Small intestine (tissue), 7 donors: Measurements from ENCODE around the gene PLEKHO1. TPM values are rescaled to one million over a fixed set of nuclear protein-coding genes. Genes with fewer than 3 reads are reported as not detected.
"Not testable (repeated sequence)": the region's sequence is repeated elsewhere in the genome, so short reads cannot be mapped to it uniquely, and the experiment has no call there.

Source experiments
- DNase-seq, 2 donors: peaks; one replicate each; pipeline versions ENCODE4 v3.0.0 to v3.0.0-alpha.2; 2013
- FAIRE-seq: peaks from 2 replicates; lab custom pipeline; 2012; peaks lifted over from hg19 to GRCh38; lab: Jason Lieb, UNC
- H3K27ac ChIP-seq, 3 donors: one replicate each; pipeline ENCODE4 v1.5.1; 2013; ENCODE audit warnings: low read length in 2 of 3, mild to moderate bottlenecking in 2 of 3, control low read depth in 1 of 3, inconsistent platforms in 1 of 3, low read depth in 1 of 3, moderate library complexity in 1 of 3
- H3K27me3 ChIP-seq, 3 donors: one replicate each; pipeline ENCODE4 v1.6.1; 2013; ENCODE audit warnings: low read length in 3 of 3, inconsistent platforms in 1 of 3; ENCODE audit not compliant: control insufficient read depth in 3 of 3, insufficient read depth in 3 of 3
- H3K36me3 ChIP-seq, 3 donors: one replicate each; pipeline ENCODE4 v1.6.1; 2013; ENCODE audit warnings: low read length in 3 of 3, inconsistent platforms in 1 of 3, low read depth in 1 of 3, mild to moderate bottlenecking in 1 of 3, moderate library complexity in 1 of 3; ENCODE audit not compliant: control insufficient read depth in 3 of 3, insufficient read depth in 2 of 3
- H3K4me1 ChIP-seq, 3 donors: one replicate each; pipeline ENCODE4 v1.6.1; 2013; ENCODE audit warnings: low read length in 2 of 3, inconsistent platforms in 1 of 3, low read depth in 1 of 3, mild to moderate bottlenecking in 1 of 3, moderate library complexity in 1 of 3; ENCODE audit not compliant: control insufficient read depth in 3 of 3, insufficient read depth in 2 of 3
- H3K4me3 ChIP-seq, 3 donors: one replicate each; pipeline ENCODE4 v1.5.1; 2013; ENCODE audit warnings: low read length in 3 of 3, control low read depth in 1 of 3, inconsistent platforms in 1 of 3, low read depth in 1 of 3, mild to moderate bottlenecking in 1 of 3, moderate library complexity in 1 of 3
- H3K9me3 ChIP-seq, 2 donors: one replicate each; pipeline ENCODE4 v1.6.1; 2013; ENCODE audit warnings: low read depth in 1 of 2, low read length in 1 of 2; ENCODE audit not compliant: control insufficient read depth in 2 of 2, insufficient read depth in 1 of 2
- WGBS, 3 donors: extraction: QIAGEN DNeasy Blood & Tissue Kit; methylation state at CpG; one replicate each; pipeline ENCODE4 v1.1.7; 2013; 5-methylcytosine and 5-hydroxymethylcytosine counted together
- polyA plus RNA-seq, 4 donors: library from polyadenylated mRNA; stranded (reverse) in 3 of 4; unstranded in 1 of 4; fragments of 200-250 nt in 3 of 4; fragments of 120-200 nt in 1 of 4; gene quantifications; one replicate each; pipeline versions ENCODE4 v1.2.1 to v1.2.3, GENCODE V29; 2013
- donor health status: healthy with polysubstance abuse.
- donor health status: control.
- donor health status: control.
- donor health status: Bipolar disorder and iron deficiency.
- donor health status: healthy.

Gene PLEKHO1
- polyA plus RNA-seq, 4 donors, result 8.1 to 38.4 (median 22.0) TPM

DNA sequence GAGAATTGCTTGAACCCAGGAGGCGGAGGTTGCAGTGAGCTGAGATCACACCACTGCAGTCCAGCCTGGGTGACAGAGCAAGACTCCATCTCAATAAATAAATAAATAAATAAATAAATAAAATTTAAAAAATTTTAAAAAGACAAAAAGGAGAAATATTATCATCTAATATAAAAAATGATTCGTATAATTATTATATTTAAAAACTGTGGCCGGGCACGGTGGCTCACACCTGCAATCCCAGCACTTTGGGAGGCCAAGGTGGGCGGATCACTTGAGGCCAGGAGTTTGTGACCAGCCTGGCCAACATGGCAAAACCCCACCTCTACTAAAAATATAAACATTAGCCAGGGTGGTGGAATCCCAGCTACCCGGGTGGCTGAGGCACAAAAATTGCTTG is 58.7 kb downstream of the PLEKHO1 start:
- H3K27ac ChIP-seq, H3K4me1 ChIP-seq, H3K4me3 ChIP-seq, H3K9me3 ChIP-seq, FAIRE-seq, DNase-seq, H3K27me3 ChIP-seq, H3K36me3 ChIP-seq: not testable (repeated sequence)
- WGBS, 3 donors, result 89 to 92% (median 91%) methylated on average over 6 of the region's 6 CpGs

Other genes with a start within 250 kb of the PLEKHO1 start
- 1 to 10 TPM in 2 of 4 donors, under 1 TPM in 1, not detected in 1; 0.54 to 3.9 (median 1.9) TPM for gene SV2A, start 232.1 kb upstream of the PLEKHO1 start, polyA plus RNA-seq
- 10 to 100 TPM; 34.3 to 54.0 (median 42.8) TPM for gene SF3B4, start 222.1 kb upstream of the PLEKHO1 start, polyA plus RNA-seq
- 100 to 1,000 TPM in 2 of 4 donors, 10 to 100 TPM in 2; 32.5 to 174 (median 116) TPM for gene MTMR11, start 213.0 kb upstream of the PLEKHO1 start, polyA plus RNA-seq
- 10 to 100 TPM in 1 of 4 donors, 1 to 10 TPM in 3; 5.1 to 16.8 (median 6.2) TPM for gene OTUD7B, start 139.2 kb upstream of the PLEKHO1 start, polyA plus RNA-seq
- gene VPS45, start 82.1 kb upstream of the PLEKHO1 start, polyA plus RNA-seq, result 10 to 100 TPM; 19.2 to 32.1 (median 22.7) TPM
- gene ANP32E, start 86.2 kb downstream of the PLEKHO1 start, polyA plus RNA-seq, result 10 to 100 TPM; 13.2 to 46.7 (median 30.6) TPM
- under 1 TPM in 2 of 4 donors, not detected in 2; 0.16 to 0.34 TPM for gene CA14, start 107.9 kb downstream of the PLEKHO1 start, polyA plus RNA-seq
- 100 to 1,000 TPM in 2 of 4 donors, 10 to 100 TPM in 2; 89.2 to 206 (median 144) TPM for gene APH1A, start 119.1 kb downstream of the PLEKHO1 start, polyA plus RNA-seq
- gene C1orf54, start 122.9 kb downstream of the PLEKHO1 start, polyA plus RNA-seq, result 10 to 100 TPM in 2 of 4 donors, 1 to 10 TPM in 2; 3.8 to 21.4 (median 9.2) TPM
- 10 to 100 TPM in 1 of 4 donors, 1 to 10 TPM in 3; 2.5 to 14.6 (median 5.5) TPM for gene CIART, start 132.6 kb downstream of the PLEKHO1 start, polyA plus RNA-seq
- gene MRPS21, start 143.9 kb downstream of the PLEKHO1 start, polyA plus RNA-seq, result 100 to 1,000 TPM in 1 of 4 donors, 10 to 100 TPM in 3; 49.4 to 107 (median 79.4) TPM
- gene PRPF3, start 171.6 kb downstream of the PLEKHO1 start, polyA plus RNA-seq, result 10 to 100 TPM; 21.7 to 89.5 (median 25.4) TPM
- gene RPRD2, start 214.2 kb downstream of the PLEKHO1 start, polyA plus RNA-seq, result 10 to 100 TPM in 2 of 4 donors, 1 to 10 TPM in 2; 4.1 to 37.5 (median 8.5) TPM